Colonic mucosa (tissue), 4 donors: ENCODE measurements around the gene COL16A1. TPM values are rescaled to one million over a fixed set of nuclear protein-coding genes. Genes with fewer than 3 reads are reported as not detected.

Experiments
- DNase-seq: peaks from one replicate; pipeline ENCODE4 v3.0.0-alpha.2; 2020
- H3K27ac ChIP-seq: fragments of 200-600 bp; one replicate; pipeline ENCODE4 v1.8.0; 2021
- H3K27me3 ChIP-seq: fragments of 200-600 bp; one replicate; pipeline ENCODE4 v1.8.0; 2021
- H3K36me3 ChIP-seq: fragments of 200-600 bp; one replicate; pipeline ENCODE4 v1.8.0; 2021
- H3K4me1 ChIP-seq: fragments of 200-600 bp; one replicate; pipeline ENCODE4 v1.8.0; 2021; ENCODE audit warnings: mild to moderate bottlenecking
- H3K4me3 ChIP-seq: fragments of 200-600 bp; one replicate; pipeline ENCODE4 v1.8.0; 2021
- H3K9ac ChIP-seq, 2 donors: one replicate each; pipeline ENCODE4 v1.7.0; 2013; ENCODE audit warnings: control low read depth in 2 of 2, low read depth in 2 of 2, low read length in 2 of 2
- H3K9me3 ChIP-seq: fragments of 200-600 bp; one replicate; pipeline ENCODE4 v1.8.0; 2021
- CTCF ChIP-seq: fragments of 200-600 bp; IDR thresholded peaks from one replicate; pipeline ENCODE4 v1.8.0; 2022; ENCODE audit warnings: antibody characterized with exemption, mild to moderate bottlenecking
- intact Hi-C: fragments of 100-400 bp; cut with DNase I; formaldehyde crosslinking; loops from one replicate; pipeline ENCODE4 v1.14.1; 2022
- total RNA-seq, 2 donors: library from RNA; stranded (reverse); fragmentation: NEBNext Ultra II Directional in 1 of 2; extraction: Animal tissue kit (Norgen Biotek cat#: 25700) in 1 of 2; gene quantifications; one replicate each; pipeline ENCODE4 v1.2.1, GENCODE V29; 2021
- donor health status: healthy.
- donor health status: DM: no; HTN: no; CAD: no.
- donor health status: DM: no; HTN: no; CAD: no.

Gene COL16A1
- total RNA-seq, 2 donors from 2014 or later: 9.0 to 15.4 TPM

- no peak for DNase-seq
Observed at GRCh38 chr1:31645274-31645568, 58.6 kb downstream of the COL16A1 start.

GRCh38 chr1:31644560-31645273 lies 59.1 kb downstream of the COL16A1 start, which contains the start of gene PEF1:
PEF1 (minus strand) TSS chr1:31644876; CDS start chr1:31644864, 12 bp downstream.
- intact Hi-C loops: no loop called here
- H3K27ac ChIP-seq: peak within 1 kb of the TSS; percentile 97
- no peaks in the 10 kb centered on the region for H3K36me3 ChIP-seq
- H3K9me3 ChIP-seq: no peaks in the 10 kb centered on the region
- peaks cover 4% of the 10 kb centered on the region for H3K4me1 ChIP-seq
- H3K9ac ChIP-seq: peak within 1 kb of the TSS; percentile 91 to 94
- DNase-seq: peak; percentile 99
- peak within 1 kb of the TSS; percentile 96 for H3K4me3 ChIP-seq
- no peak for TF ChIP-seq CTCF
- H3K27me3 ChIP-seq: no peaks in the 10 kb centered on the region

More at GRCh38 chr1:31645274-31645568, 58.6 kb downstream of the COL16A1 start:
- no peak for TF ChIP-seq CTCF
- peak overlapping the region; percentile 38 to 94 for H3K9ac ChIP-seq
- H3K9me3 ChIP-seq: no peaks in the 10 kb centered on the region
- H3K36me3 ChIP-seq: no peaks in the 10 kb centered on the region
- H3K4me3 ChIP-seq: peak overlapping the region; percentile 96
- H3K4me1 ChIP-seq: no peaks in the 10 kb centered on the region
- H3K27ac ChIP-seq: peak overlapping the region; percentile 97
- intact Hi-C loops: no loop called here
- H3K27me3 ChIP-seq: no peaks in the 10 kb centered on the region

GRCh38 chr1:31643976-31644559 lies 59.7 kb downstream of the COL16A1 start:
- Histone ChIP-seq H3K27ac (peak overlapping the region; percentile 97), H3K9me3 (no peaks in the 10 kb centered on the region), H3K4me1 (peaks cover 10% of the 10 kb centered on the region), H3K9ac (peak overlapping the region; percentile 91 to 94), H3K27me3 (no peaks in the 10 kb centered on the region), H3K4me3 (peak overlapping the region; percentile 96), H3K36me3 (no peaks in the 10 kb centered on the region)
- intact Hi-C loops: no loop called here
- no peak for TF ChIP-seq CTCF
- no peak for DNase-seq

GRCh38 chr1:31642897-31643296 lies 60.9 kb downstream of the COL16A1 start:
- no peaks in the 10 kb centered on the region for H3K9me3 ChIP-seq
- H3K9ac ChIP-seq: no peak overlapping the region
- no peaks in the 10 kb centered on the region for H3K36me3 ChIP-seq
- no peaks in the 10 kb centered on the region for H3K27me3 ChIP-seq
- intact Hi-C loops: no loop called here
- no peak for DNase-seq
- no peak for TF ChIP-seq CTCF
- H3K4me3 ChIP-seq: no peak overlapping the region
- H3K4me1 ChIP-seq: peaks cover 19% of the 10 kb centered on the region
- no peak overlapping the region for H3K27ac ChIP-seq

GRCh38 chr1:31642366-31642765 lies 61.5 kb downstream of the COL16A1 start:
- Histone ChIP-seq H3K9me3 (no peaks in the 10 kb centered on the region), H3K9ac (no peak overlapping the region), H3K27ac (no peak overlapping the region), H3K27me3 (no peaks in the 10 kb centered on the region), H3K36me3 (no peaks in the 10 kb centered on the region), H3K4me3 (no peak overlapping the region), H3K4me1 (peaks cover 19% of the 10 kb centered on the region)
- intact Hi-C loops: no loop called here
- no peak for DNase-seq
- no peak for TF ChIP-seq CTCF
